ENCODE data around the gene PAK1.

PAK1 gene

DNA sequence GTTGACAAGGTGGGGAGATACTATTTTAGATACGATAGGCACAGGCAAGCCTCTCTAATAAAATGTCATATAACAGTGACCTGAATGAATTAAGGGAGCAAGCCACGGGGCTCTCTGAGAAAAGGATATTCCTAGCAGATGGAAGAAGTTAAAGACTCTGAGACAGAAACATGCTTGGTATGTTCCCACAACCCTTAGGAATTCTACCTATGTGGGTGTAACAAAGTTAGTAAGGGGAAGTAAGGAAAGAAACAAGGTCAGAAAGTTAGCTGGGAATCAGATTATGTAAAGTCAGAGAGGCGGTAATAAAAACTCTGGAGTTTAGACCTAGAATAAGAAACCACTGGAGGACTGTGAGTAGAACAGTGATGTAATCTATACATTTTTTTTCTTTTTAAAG, 112.7 kb downstream of the PAK1 start:
- DNase-seq: no peak

DNA sequence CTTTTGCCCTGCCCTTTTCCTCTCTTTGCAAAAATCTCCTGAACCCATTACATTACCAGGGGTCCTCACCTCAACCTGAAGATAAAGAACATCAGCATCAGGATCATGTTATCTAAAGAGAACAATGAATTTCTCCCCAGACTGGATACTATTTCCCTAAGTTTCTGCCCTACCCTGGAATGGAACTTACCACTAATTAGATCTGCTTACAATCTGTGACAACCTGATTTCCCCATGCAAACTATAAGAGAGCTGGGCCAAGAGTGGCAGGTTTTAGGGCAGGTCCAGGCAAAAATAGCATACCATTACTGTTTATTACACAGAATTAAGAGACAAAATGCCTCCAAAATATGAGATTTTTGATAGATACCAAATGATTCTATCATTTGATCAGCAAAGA, 114.4 kb downstream of the PAK1 start:
- DNase-seq: no peak

DNA sequence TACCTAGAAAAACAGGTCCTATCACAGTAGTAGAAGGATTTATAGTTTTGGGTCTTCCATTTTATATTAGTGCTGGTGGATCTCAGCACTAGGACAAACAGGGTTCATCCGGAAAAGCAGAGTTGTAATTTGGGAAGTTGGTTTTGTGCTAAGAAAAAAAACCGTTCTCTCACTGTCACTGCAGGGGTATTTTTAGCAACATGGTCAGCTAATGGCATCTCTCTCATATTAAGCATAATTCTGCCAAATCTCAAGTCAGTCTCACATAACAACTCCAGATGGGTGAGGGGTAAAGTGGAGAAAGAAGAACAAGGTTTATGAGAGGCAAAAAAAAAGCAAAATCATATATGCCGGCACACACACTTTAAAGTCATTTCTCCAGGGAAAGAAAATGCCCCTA, 120.8 kb downstream of the PAK1 start:
- no peak for DNase-seq

DNA sequence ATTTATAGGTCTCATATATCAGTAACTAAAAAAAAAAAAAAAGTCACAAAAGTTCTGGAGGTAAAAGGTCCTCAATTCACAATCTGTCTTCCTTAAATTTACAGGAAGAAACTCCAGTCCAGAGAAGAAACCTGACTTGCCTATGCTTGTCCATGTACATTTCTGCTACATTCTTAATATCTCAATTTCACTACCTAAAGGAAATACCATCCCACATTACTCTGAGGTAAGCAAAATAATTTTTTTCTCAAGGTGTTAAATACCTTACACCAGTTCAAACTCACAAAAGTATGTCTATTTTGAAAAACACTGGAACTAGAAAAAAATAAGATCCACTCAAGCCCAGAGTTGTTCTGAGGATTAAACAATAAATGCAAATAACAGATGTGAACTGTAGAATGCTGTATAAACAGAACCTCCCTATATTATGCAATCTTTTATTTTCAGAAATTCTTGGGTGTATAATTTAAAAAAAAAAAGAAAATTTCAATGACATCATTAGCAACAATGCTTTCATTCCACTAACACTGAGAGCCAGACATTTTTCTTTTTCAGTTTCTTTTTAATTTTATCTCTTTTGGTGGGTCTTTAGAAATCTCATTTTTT, 122.5 kb downstream of the PAK1 start:
- no peak for DNase-seq

DNA sequence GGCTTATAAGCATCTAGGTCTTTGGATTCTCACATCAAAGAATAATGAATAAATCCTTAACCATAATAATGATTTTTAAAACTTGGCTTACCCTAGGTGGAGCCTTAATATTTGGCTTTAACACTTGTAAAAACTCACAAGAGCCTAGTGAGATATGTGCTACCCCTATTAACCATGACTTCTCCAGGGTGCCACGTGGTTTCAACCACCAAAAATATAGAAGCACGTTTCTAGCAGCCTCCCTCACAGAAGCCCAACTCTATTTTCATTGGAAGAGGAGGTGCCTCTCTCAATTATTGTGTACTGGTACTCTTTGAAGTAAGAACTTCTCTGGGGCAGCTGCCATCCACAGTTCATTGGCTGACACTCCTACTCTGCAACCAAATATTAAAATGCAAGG, 125.9 kb downstream of the PAK1 start:
- DNase-seq: no peak

DNA sequence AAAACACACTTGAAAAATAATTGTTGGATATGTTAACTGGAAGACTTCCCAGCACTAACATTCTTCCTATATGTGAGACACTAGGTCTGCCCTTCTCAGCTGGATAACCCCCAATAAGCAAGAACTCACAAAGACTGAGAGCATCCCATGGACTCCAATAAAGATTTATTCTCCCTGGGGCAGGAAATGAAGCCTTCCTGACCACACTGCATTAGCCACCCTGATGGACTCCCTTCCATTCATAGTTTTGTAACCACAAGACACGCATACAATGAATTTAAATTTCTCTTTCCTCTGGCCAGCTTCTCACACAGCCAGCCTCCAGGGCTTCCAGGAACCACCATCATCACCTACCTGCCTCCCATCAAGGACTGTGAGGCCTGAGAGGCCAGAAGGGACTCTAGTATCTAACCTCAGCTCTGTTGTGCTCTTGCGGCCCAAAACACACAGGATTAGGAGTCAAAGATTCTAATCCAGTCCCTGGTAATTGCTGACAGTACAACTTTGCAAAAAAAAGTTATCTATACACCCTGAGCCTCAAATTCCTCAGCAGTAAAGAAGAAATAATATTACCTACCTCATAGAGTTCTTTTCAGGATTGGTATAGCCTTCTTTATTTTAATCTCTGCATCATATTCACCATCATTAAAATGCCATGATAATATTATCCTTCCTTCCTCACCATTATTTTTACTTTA, 126.8 kb downstream of the PAK1 start:
- DNase-seq: no peak

DNA sequence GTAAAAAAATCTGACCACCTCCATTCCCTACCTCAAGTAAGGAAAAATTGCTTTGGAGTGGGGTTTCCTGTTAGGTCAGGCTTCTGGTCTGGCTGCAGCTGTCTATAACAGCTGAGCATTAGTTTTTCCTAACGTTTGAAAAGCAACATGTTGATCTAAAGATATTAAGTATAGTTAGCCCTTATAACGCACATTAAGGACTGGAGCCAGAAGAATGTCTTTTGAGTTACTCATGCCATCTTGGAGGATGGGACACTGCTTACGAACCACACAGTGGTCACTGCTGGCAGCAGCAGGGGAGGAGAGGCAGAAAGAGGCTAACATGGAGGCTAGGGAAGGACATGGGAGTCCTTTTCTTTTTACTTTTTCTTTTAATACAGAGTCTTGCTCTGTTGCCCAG, 128.3 kb downstream of the PAK1 start:
- no peak for DNase-seq

DNA sequence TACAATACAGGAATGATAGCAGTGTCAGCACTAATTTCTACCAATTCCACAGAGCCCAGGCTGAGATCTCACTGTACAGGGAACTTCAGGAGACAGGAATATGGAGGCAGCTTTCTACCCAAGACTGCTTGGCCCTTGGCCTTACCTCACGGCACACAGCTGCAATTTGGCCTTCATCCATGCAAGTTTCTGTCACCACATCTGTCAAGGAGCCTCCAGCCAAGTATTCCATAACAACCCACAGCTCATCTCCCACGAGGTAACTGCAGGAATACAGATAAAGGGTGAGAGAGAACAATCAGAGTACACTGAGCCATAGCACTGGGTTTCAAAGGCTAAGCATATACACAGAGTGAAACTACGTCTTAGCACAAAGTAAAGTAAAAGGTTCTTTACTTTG, 133.4 kb downstream of the PAK1 start:
- no peak for DNase-seq

DNA sequence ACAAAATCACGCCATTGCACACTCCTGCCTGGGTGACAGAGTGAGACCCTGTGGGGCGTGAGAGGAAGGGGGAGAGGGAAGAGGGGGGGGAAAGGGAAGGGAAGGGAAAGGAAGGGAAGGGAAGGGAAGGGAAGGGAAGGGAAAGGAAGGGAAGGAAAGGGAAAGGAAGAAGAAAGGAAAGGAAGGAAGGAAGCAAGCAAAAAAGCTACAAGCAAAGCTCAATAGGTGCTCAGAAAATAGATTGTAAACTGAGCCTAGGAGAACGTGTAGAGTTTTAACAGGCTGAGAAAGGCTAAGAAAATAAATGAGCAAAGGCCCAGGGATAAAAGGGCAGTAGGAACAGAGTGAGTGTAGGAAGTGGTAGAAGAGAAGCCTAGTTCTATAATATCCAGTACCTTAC, 141.6 kb downstream of the PAK1 start:
- DNase-seq: no peak

DNA sequence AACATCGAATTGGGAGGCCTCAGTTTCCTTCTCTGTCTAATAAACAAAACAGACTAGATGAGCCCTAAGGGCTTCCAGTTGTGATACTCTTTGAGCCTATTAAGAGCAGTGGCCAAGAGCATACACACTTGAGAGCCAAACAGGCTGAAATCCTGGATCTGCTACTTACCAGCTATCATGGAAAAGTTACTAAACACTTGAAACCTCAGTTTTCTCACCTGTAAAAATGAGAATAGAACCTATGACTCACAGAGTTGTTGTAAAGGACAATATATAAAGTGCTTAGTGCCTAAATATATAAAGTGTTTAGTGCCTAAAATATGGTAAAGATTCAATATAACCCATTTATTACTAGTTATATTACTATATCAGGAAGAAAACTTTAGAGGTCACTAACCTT, 148.7 kb downstream of the PAK1 start:
- DNase-seq: no peak

DNA sequence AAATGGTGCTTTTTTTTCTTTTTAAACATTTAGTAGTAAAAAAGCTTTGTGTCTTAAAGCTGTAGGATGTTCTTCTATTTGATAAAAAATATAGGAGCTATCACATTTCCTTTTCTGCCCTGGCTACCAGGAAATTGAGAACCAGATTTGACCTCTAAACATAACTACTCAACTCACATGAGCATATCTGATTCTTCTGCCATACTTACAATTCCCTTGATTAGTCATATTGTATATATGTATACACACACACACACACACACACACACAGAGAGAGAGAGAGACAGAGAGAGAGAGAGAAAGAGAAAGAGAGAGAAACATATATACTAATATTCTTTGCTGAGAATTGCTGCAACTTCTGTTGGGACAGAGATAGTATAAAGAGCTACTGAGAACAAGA, 149.4 kb downstream of the PAK1 start:
- no peak for DNase-seq

DNA sequence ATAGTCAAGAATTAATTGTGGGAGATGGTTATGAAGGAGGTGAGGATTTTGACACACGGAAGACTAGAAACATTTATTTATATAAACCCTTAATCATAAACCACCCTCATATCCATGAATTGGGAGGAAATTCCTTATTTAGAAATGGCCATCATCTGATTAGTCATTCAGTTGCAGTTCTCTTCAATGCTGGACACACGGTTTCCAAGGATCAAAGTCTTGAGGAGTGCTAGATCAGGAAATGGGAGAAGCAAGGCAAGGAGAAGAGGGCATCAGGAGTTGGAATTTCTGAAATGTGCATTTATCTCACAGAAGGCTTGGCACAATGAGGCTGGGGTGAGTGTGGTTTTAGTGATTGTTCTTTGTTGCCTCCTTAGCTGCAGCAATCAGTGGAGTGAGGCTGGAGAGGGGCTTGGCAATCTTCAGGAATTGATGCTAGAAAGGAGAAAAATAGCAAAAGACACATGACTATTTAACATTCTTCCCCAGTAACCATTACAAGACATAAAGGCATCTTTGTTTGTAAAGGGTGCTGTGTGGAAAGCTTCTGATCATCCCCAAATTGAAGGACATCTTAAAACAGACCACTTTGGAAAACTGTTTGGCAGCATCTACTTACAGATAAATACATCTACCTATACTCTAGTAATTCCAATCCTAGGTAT, 150.8 kb downstream of the PAK1 start:
- no peak for DNase-seq

DNA sequence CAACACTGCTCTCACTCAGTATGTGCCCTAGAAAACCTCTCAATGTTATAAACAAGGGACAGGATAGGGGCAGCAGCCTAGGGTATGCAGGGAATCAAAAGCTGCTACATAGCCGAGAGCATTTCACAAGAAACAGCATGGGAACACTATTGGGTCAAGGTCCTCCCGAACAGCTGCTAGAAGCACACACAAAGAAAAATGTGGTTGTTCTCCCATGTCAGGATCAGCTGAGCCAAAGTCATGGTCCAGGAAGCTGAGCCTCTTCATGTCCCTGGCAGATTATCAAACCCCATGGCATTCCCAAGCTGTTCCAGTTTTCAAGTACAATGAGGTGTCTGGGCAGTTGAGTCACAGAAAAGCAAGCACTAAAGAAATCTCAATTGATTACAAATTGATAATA, 151.4 kb downstream of the PAK1 start:
- no peak for DNase-seq

DNA sequence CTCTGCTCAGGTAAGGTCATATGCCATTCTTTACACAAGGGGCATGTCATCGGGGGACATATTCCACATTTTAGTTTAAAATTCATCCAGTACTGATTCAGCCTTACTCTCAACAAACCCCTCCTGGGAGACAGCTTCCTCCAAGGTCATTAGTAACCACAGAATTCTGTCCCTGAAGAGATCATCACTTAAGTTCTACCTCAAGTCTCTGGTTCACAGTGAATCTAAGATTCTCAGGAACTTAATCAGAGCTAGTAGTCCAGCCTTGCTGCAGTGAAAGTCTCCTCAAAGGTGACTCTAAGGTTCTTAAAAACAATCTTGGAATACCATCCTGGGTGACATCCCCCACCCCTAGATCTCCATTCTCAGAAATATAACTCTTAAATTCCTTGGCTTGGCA, 153.5 kb downstream of the PAK1 start:
- DNase-seq: no peak

DNA sequence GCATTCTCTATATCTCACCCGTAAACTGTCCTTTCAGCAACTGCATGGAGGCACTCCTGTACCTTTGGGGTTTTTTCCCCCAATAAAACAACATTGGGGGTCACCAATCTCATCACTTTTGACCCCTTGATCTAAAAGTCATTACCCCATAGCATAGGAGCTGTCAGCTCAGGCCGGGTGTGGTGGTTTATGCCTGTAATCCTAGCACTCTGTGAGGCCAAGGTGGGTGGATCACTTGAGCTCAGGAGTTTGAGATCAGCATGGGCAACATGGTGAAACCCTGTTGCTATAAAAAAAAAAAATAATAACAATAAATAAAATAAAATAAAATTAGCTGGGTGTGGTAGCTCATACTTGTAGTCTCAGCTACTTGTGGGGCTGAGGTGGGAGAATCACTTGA, 155.3 kb downstream of the PAK1 start:
- no peak for DNase-seq

DNA sequence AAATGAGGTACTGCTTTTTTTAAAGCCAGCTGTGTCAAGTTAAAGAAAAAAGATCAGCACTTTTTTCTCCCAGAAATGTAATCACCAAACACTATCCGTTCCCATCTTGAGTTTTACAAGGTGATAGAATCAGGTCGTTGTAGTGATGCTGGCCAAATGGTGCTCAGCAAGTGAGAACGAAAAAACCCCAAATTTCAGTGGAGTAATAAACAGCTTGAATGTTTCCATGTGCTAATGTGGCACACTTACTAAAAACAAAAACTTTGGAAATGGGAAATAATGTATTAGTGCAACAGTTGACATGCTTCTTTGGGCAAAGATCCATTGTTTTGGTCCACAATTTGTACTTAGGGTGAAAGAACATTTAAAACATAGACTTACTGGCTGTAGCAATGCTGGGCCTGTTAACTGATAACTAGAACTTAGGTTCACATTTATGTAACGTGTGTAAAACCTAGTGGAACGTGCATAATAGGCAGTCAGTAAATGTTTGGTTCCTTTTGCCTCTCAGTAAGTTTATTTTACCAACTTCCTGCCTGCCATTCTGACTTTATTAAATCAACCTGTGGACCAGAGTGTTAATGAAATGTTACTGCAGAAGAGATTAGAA, 157.1 kb downstream of the PAK1 start:
- DNase-seq: no peak

DNA sequence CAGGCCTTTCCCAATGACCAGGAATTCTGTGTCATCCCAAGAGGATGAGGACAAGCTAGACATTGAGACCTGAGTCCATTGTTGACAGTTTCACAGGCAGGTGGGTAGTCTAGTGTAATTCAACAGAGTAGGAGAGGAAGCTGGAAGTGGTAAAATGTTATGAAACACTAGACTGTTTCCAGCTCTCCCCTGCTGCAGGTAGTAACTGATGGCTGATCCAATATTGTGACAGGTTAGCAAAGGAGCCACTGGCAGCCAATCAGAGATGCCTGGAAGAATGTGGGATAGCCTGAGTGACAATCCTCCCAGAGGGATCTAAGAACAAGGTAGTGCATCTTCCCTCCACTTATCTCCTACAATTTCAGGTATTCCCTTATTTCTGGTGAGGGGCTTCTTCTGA, 161.8 kb downstream of the PAK1 start:
- no peak for DNase-seq

DNA sequence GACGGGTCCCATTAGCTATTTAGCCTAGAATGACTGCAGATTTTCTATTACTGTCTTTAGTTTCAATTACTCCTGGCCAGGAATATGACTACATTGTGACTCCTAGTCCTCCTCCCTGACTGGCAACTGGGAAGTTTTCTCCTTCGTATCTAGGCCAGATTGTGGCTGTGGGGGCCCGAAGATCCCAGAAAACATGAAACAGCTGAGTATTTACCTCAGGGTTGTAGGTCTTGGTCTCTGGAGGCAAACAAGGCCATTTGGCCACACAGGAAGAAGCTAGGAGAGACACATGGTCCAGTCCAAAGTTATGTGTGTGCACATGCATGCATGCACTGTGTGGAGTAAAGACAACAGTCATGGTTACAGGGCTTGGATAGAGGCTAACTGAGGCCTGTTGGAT, 162.2 kb downstream of the PAK1 start:
- DNase-seq: no peak

DNA sequence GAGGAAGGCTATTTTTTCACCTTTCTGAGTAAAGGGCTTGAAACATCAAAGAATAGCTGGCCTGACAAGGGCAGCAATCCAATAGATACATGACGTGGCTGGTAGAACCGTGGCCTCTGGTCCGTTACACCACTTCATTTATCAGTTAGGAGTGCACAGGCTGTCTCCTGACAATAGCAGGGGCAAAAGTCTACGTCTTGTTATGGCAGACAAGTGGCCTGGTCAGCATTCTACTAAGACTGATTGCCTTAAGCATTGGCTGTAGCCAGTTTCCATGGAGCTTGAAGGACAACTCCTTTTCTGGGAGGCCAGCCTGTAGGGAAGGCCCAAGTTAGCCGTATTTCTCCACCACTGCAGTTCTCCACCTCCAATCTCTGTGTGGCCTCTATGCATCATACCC, 163.2 kb downstream of the PAK1 start:
- DNase-seq: no peak

DNA sequence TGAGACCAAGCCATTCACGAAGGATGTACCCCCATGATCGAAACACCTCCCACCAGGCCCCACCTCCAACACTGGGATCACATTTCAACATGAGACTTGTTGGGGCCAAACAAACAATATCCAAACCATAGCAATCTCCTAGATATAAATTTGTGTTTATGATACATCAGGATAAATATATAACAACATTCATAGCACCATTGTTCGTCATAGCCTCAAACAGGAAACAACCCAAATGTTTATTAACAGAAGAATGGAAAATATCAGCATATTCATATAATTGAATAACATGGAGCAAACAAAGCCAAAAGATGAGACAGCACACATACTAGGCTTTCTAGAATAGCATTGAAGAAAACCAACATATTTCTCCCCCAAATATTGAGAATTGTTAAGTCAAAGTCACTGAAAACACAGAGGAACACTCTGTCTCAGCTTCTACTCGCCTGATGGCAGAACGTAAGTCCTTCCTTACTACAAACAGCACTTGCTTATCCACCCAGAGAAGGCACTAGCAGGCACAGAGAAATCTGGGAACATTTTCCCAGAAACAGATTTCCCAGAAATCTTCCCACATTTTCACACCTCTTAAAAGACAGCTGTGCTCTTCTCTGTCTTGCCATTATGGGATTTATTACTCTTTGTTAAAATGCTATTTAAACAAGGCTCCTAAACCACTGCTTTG, 164.4 kb downstream of the PAK1 start:
- DNase-seq: no peak

DNA sequence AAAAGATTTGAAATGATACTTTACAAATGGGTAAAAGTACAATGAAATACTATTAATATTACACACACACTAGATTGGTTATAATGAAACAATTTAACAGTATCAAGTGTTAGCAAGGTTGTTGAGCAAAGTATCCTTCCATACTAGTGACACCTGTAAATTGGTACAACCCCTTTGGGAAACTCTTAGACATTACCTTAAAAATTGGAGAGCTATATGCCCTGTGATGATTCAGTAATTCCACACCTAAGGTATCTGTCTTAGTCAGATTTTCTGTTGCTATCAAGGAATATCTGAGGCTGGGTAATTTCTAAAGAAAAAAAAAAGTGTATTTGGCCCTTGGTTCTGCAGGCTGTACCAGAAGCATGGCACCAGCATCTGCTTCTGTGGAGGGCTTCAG, 165.1 kb downstream of the PAK1 start:
- DNase-seq: no peak

DNA sequence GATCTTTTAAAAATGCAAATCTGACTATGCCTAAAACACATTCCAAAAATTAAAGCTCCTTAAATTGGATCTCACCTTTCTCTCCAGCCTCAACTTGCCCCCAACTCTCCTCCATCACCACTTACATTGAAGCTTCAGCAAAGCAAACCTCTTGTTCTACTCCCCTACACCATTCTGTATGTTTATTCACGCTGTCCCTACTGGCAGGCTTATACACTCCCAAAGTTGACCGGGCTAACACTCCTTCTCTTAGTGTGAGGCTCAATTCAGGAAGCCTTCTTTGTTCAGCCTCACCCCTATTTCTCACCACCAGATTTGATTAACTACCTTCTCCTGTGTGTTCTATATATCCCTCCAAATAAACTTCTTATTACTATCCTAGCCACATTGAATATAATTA, 170.6 kb downstream of the PAK1 start:
- DNase-seq: no peak

DNA sequence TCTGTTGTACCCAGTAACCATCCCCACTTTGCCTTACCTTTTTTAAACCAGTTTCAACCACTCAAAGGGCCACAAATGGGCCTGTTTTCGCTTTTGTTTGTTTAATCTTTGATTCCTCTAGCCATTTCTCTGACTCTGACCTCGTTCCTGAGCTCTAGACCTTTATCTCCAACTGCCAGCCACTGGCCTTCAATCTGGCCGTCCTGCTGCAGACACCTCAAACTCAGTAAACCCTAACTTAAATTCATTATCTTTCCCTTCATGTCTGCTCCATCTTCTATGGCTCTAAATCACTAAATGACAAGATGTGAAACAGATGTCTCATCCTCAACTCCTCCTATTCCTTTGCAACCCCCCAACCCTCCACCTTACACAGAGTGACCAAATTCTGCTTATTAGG, 171.1 kb downstream of the PAK1 start:
- DNase-seq: no peak

DNA sequence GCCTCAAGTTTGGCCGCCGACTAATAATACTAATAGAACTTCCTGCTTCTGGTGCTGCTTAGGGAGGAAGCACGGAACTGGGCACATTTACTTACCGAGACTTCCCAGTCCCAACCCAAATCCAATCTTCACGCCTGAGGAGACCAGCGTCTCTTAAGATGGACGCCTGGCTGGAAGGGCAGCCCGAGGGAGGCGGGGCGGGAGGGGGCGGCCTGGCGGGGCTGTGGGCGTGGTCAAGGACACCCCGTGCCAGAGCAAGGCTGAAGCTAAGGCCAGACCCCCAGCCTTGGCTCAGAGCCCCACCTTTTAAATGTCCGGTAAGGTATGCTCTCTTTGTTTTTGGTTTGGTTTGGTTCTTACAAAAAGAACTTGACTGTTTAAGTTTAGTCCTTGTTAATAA, 172.4 kb downstream of the PAK1 start, which contains the start of gene GDPD4:
Gene GDPD4 (minus strand): TSS at position 177 of the 400 bp plus-strand sequence. CDS start 16,549 bp downstream, outside the sequence.
- DNase-seq: no peak
